ENCODE results near the gene KCNH5. TPM values are rescaled to one million over a fixed set of nuclear protein-coding genes. Genes with fewer than 3 reads are reported as not detected.

The KCNH5 gene
- total and polyA plus RNA-seq, 4 donors = not detected

- Histone ChIP-seq H3K4me1 (ENCODE audit: control insufficient read depth in 4 of 4, insufficient read depth in 4 of 4, low read length in 3 of 4) (no peaks in the 10 kb centered on the region), H3K4me3 (ENCODE audit: low read depth in 1 of 3, low read length in 3 of 3) (no peak overlapping the region), H3K9me3 (ENCODE audit: control insufficient read depth in 4 of 4, low read length in 3 of 4) (no peaks in the 10 kb centered on the region), H3K27ac (ENCODE audit: low read depth in 1 of 2, low read length in 2 of 2) (no peak overlapping the region), H3K27me3 (ENCODE audit: control insufficient read depth in 4 of 4, insufficient read depth in 4 of 4, low read length in 3 of 4) (no peaks in the 10 kb centered on the region), H3K9ac (ENCODE audit: low read depth in 1 of 2, low read length in 2 of 2) (no peak overlapping the region), H3K36me3 (ENCODE audit: control insufficient read depth in 4 of 4, insufficient read depth in 3 of 4, low read depth in 1 of 4, low read length in 3 of 4) (no peaks in the 10 kb centered on the region)
- DNase-seq (ENCODE audit: low spot score) = no peak
- WGBS = 91% methylated on average over 2 of the region's 2 CpGs
- TF ChIP-seq JUND (IDR thresholded peaks at IDR 0.05) (no peak), EGR1 (IDR thresholded peaks at IDR 0.05; ENCODE audit: low read depth in 2 of 2) (no peak), REST (IDR thresholded peaks at IDR 0.05) (no peak), HNF4A (conservative IDR thresholded peaks at IDR 0.05) (no peak), RAD21 (IDR thresholded peaks at IDR 0.05) (no peak), TAF1 (conservative IDR thresholded peaks at IDR 0.05) (no peak), CTCF (IDR thresholded peaks at IDR 0.05; ENCODE audit: low read depth, low read length, missing input control) (no peak)
These were observed 357.4 kb downstream of the KCNH5 start for GRCh38 chr14:62687818-62688217.

- DNase-seq (ENCODE audit: low spot score) = no peak
- no peak for TF ChIP-seq YY1 (IDR thresholded peaks at IDR 0.05)
- Histone ChIP-seq H3K9ac (ENCODE audit: low read depth in 1 of 2, low read length in 2 of 2) (no peak overlapping the region), H3K36me3 (ENCODE audit: control insufficient read depth in 4 of 4, insufficient read depth in 3 of 4, low read depth in 1 of 4, low read length in 3 of 4) (no peaks in the 10 kb centered on the region), H3K9me3 (ENCODE audit: control insufficient read depth in 4 of 4, low read length in 3 of 4) (no peaks in the 10 kb centered on the region), H3K4me3 (ENCODE audit: low read depth in 1 of 3, low read length in 3 of 3) (no peak overlapping the region), H3K27me3 (ENCODE audit: control insufficient read depth in 4 of 4, insufficient read depth in 4 of 4, low read length in 3 of 4) (no peaks in the 10 kb centered on the region), H3K4me1 (ENCODE audit: control insufficient read depth in 4 of 4, insufficient read depth in 4 of 4, low read length in 3 of 4) (no peaks in the 10 kb centered on the region), H3K27ac (ENCODE audit: low read depth in 1 of 2, low read length in 2 of 2) (no peak overlapping the region)
- 85% methylated on average over 2 of the region's 2 CpGs for WGBS
These were observed 360.9 kb downstream of the KCNH5 start for GRCh38 chr14:62684376-62684775.

GRCh38 chr14:62682208-62682607 is 363.1 kb downstream of the KCNH5 start:
- TF ChIP-seq ZBTB33 (IDR thresholded peaks at IDR 0.05) (no peak), GABPA (IDR thresholded peaks at IDR 0.05 in 1 of 2, conservative IDR thresholded peaks at IDR 0.05 in 1 of 2) (no peak), NR2F2 (IDR thresholded peaks at IDR 0.05) (no peak), JUND (IDR thresholded peaks at IDR 0.05) (no peak), MAX (IDR thresholded peaks at IDR 0.05) (no peak), EGR1 (IDR thresholded peaks at IDR 0.05; ENCODE audit: low read depth in 2 of 2) (no peak), RAD21 (IDR thresholded peaks at IDR 0.05) (no peak), RXRA (IDR thresholded peaks at IDR 0.05) (no peak), TAF1 (conservative IDR thresholded peaks at IDR 0.05) (no peak)
- Histone ChIP-seq H3K9ac (ENCODE audit: low read depth in 1 of 2, low read length in 2 of 2) (no peak overlapping the region), H3K27ac (ENCODE audit: low read depth in 1 of 2, low read length in 2 of 2) (no peak overlapping the region), H3K27me3 (ENCODE audit: control insufficient read depth in 4 of 4, insufficient read depth in 4 of 4, low read length in 3 of 4) (no peaks in the 10 kb centered on the region), H3K4me1 (ENCODE audit: control insufficient read depth in 4 of 4, insufficient read depth in 4 of 4, low read length in 3 of 4) (no peaks in the 10 kb centered on the region), H3K36me3 (ENCODE audit: control insufficient read depth in 4 of 4, insufficient read depth in 3 of 4, low read depth in 1 of 4, low read length in 3 of 4) (no peaks in the 10 kb centered on the region), H3K9me3 (ENCODE audit: control insufficient read depth in 4 of 4, low read length in 3 of 4) (no peaks in the 10 kb centered on the region), H3K4me3 (ENCODE audit: low read depth in 1 of 3, low read length in 3 of 3) (no peak overlapping the region)
- DNase-seq (ENCODE audit: low spot score) = no peak
- 88% methylated on average over 7 of the region's 7 CpGs for WGBS

Data from liver (tissue), 9 donors.